PFSK-1 (cell line): ENCODE data around the gene POC1A.

Source experiments
- POLR2AphosphoS5 ChIP-seq: IDR thresholded peaks from 2 replicates; pipeline ENCODE4 v1.6.1; 2012; ENCODE audit warnings: low read depth, mild to moderate bottlenecking, control low read depth, low read length, moderate library complexity
- TF ChIP-seq, protein P1 (sequence below), 2 experiments: IDR thresholded peaks; 2 replicates each; pipeline versions ENCODE4 v1.6.1 to v1.8.0; 2011 to 2012; ENCODE audit warnings: low read depth in 2 of 2, low read length in 2 of 2, control low read depth in 1 of 2, inconsistent platforms in 1 of 2, mild to moderate bottlenecking in 1 of 2, moderate library complexity in 1 of 2; ENCODE audit not compliant: insufficient read depth in 1 of 2

DNA sequence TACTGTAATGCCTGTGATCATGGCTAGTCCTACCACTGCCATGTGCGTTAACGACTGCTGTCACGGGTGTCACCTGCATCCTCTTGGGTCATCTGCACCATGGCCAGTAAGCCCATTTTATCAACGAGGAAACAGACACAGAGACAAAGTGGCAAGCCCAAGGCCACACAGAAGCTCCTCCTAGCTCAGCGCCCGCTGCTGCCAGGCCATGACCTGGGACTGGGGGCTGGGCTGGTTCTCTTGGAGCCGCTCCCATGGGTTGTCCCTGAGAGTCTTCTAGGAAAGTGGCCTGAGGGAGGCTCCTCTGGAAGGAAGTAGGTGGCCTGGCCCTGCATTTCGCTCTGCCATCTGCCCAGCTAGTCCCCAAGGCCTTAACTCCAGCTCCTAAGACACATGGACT, 102.8 kb downstream of the POC1A start:
- TF ChIP-seq POLR2AphosphoS5, result no peak
- TF ChIP-seq, protein P1, sequence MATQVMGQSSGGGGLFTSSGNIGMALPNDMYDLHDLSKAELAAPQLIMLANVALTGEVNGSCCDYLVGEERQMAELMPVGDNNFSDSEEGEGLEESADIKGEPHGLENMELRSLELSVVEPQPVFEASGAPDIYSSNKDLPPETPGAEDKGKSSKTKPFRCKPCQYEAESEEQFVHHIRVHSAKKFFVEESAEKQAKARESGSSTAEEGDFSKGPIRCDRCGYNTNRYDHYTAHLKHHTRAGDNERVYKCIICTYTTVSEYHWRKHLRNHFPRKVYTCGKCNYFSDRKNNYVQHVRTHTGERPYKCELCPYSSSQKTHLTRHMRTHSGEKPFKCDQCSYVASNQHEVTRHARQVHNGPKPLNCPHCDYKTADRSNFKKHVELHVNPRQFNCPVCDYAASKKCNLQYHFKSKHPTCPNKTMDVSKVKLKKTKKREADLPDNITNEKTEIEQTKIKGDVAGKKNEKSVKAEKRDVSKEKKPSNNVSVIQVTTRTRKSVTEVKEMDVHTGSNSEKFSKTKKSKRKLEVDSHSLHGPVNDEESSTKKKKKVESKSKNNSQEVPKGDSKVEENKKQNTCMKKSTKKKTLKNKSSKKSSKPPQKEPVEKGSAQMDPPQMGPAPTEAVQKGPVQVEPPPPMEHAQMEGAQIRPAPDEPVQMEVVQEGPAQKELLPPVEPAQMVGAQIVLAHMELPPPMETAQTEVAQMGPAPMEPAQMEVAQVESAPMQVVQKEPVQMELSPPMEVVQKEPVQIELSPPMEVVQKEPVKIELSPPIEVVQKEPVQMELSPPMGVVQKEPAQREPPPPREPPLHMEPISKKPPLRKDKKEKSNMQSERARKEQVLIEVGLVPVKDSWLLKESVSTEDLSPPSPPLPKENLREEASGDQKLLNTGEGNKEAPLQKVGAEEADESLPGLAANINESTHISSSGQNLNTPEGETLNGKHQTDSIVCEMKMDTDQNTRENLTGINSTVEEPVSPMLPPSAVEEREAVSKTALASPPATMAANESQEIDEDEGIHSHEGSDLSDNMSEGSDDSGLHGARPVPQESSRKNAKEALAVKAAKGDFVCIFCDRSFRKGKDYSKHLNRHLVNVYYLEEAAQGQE (IDR thresholded peaks at IDR 0.05; ENCODE audit: insufficient read depth in 1 of 2, low read depth in 2 of 2, low read length in 2 of 2), result no peak
